HG03565 (cell line): ENCODE results near the gene TMEM80.
A peak's percentile ranks its signal among the peaks of the same experiment; 100 is the strongest.
"Not testable (repeated sequence)": the region's sequence is repeated elsewhere in the genome, so short reads cannot be mapped to it uniquely, and the experiment has no call there.

Experiments
- ATAC-seq: cut with Tn5 transposase; IDR thresholded peaks from one replicate; pipeline ENCODE4 v1.9.1; 2021; ENCODE audit warnings: mild to moderate bottlenecking, moderate library complexity; ENCODE audit not compliant: unreplicated experiment

The TMEM80 gene

DNA sequence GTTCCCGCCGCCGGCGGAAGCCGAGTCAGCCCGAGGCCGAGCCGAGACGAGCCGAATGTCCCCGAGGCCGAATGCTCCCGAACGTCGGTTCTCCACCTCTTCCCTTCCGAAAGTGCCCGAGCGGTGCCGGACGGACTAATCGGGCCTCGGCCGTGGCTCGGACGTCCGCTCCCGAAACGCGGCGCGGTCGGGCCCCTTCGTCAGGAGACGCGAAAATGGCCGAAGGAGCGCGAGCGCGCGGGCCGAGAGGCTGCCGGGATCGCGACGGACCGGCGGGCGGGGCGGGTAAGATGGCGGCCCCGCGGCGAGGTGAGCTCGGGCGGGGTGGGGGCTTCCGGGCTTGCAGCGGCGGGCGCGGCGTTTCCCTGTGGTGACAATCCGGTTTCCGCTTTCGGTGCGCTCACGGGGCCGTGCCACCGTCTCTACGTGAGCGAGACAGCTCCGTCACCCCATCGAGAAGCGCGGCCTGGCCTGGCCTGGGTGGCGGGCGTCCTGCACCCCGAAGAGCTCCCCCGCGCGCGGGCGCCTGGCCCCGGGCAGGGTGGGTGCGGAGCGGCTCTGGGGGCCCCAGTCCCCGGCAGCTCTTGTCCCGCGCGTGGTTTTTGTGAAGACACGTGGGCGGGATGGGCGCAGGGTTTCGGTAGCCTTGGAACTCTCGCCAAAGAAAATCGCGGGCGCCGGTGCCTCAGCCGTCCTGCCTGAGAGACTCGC lies at the start of gene TMEM80:
TMEM80 (plus strand) TSS at position 279 of the 711 bp plus-strand sequence; CDS start at position 291, 12 bp downstream.
- peak; percentile 55 for ATAC-seq

GRCh38 chr11:646214-646613 lies 49.4 kb upstream of the TMEM80 start:
- ATAC-seq: no peak

- ATAC-seq: not testable (repeated sequence)
These were observed 47.9 kb upstream of the TMEM80 start for GRCh38 chr11:647672-648158.

GRCh38 chr11:650482-650881 lies 45.1 kb upstream of the TMEM80 start:
- no peak for ATAC-seq

DNA sequence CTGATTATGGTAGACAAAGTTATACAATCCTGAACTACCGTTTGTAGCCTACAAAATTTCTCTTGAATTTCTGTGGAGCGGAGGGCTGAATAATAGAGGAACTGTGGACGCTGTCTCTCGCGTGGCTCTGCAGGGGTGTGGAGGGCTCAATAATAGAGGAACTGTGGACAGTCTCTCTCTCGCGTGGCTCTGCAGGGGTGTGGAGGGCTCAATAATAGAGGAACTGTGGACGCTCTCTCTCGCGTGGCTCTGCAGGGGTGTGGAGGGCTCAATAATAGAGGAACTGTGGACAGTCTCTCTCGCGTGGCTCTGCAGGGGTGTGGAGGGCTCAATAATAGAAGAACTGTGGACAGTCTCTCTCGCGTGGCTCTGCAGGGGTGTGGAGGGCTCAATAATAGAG lies 42.5 kb upstream of the TMEM80 start:
- not testable (repeated sequence) for ATAC-seq

GRCh38 chr11:653837-654236 lies 41.8 kb upstream of the TMEM80 start:
- no peak for ATAC-seq

- ATAC-seq: not testable (repeated sequence)
These were observed 41.2 kb upstream of the TMEM80 start for GRCh38 chr11:654444-654843.

DNA sequence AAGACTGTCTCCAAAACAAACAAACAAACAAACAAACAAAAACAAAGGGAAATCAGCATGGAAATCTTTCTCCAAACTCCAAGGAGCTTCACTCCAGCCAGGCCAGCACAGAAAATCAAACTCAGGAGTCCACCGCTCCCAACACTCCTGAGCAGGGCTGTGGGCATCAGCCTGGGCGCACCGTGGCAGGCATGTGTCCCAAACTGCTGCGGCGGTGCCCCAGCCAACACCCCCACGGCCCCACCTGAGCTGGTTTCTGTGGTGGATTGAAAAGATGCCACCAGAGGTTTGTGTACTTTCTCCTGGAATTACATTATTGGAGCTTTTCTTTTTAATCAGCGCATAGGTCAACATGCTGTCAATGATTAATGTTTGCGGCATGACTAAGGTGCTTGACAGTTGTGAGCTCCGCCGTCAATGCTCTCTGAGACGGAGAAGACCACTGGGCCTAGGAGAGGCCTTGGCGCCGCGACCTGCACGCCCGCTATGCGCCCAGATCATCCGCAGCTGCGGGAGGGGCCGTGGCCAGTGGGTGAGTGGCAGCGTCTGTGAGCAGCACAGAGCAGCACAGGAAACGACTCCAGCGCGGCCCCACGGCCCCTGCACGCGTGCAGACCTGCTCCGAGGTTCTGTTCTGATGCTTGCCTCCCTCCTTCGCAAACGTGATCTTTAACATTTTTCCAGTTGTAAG lies 40.4 kb upstream of the TMEM80 start:
- no peak for ATAC-seq

- ATAC-seq: no peak
These were observed 39.2 kb upstream of the TMEM80 start for GRCh38 chr11:656426-656825.

DNA sequence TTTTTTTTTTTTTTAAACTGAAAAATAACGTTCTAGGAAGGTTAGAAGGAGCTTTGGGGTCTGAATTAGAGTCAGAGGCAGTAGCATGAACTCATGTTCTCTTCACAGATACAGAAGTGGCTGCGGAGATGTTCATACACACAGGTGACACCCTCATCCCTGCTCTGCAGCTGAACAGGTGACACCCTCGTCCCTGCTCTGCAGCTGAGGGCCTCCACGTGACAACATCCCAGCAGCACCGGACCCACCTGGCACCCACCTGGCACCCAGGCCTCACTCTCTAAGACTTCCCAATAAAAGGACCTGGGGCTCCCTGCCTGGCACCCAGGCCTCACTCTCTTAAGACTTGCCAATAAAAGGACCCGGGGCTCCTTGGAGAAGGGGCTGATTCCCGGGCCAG lies 38.8 kb upstream of the TMEM80 start:
- no peak for ATAC-seq

DNA sequence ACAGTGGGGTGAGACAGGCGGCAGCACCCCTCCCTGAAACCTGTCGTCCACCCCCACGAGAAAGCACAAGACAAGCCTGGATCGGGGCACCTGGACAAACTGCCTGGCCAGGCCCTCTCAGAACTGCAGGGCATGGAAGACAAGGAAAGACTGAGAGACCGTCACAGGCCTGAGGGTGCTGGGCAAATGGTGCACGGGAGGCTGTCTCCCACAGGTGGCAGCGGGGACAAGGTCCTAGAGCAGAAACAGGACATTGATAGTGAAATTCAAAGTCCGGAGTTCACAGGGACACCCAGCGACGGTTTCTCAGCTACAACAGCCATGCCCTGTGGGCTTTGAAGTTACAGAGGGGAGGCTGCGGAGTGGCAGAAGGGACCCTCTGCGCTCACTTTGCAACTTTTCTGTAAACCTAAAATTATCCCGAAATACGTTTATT lies 37.9 kb upstream of the TMEM80 start:
- ATAC-seq: no peak

- ATAC-seq: no peak
These were observed 36.0 kb upstream of the TMEM80 start for GRCh38 chr11:659532-660085.

DNA sequence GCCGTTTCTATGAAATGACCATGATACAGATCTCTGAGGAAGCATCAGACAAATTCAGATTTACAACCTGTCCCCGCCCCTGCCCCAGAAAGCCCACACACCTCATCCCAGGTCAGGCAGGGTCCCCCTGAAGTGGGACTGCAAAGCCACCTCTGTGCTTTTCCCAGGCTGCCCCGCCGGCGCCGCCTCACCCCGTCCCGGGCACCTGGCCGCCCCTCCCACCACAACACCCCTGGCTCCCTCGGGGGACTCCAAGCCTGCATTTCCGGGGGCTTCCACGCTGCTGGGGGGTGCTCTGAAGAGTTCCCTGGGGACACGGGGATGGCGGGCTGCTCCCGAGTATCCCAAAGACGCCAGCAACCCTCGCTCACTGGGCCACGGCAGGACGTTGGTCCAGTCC lies 35.3 kb upstream of the TMEM80 start:
- ATAC-seq: no peak

DNA sequence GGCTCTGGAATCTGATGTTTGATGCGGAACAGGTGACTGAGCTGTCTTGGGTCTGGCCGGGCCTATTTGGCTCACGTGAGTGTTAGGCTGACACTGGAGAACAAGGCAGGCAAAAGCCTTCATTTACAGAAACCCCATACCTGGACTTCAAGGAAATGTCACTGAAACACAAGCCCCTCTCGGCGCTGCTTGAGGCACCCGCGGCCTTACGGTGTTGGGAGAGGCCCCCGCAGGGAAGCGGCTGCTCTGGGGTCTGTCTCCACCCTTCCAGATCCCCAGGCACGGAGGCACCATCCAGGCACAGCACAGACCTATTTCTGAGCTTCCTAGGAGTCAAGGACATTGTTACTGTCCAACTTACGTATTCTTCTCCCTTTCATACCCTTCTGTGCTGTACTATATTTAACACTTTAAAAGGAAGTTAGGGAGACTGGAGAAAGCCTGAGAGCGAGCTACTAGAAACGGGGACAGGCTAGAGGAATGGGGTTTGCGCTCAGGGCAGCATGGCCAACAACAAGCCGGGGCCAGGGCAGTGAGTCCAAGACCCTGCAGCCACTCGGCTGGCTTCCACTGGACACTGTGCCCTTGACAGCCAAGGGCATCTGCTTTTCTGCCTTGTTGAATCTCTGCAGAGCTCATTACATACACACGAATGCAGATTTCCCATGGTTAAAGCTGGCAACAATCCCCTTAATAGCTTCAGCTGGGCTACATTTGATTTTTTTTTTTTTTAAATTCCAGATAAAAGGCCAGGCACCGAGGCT lies 34.8 kb upstream of the TMEM80 start:
- ATAC-seq: no peak

- ATAC-seq: no peak
These were observed 32.8 kb upstream of the TMEM80 start for GRCh38 chr11:662689-663274.

DNA sequence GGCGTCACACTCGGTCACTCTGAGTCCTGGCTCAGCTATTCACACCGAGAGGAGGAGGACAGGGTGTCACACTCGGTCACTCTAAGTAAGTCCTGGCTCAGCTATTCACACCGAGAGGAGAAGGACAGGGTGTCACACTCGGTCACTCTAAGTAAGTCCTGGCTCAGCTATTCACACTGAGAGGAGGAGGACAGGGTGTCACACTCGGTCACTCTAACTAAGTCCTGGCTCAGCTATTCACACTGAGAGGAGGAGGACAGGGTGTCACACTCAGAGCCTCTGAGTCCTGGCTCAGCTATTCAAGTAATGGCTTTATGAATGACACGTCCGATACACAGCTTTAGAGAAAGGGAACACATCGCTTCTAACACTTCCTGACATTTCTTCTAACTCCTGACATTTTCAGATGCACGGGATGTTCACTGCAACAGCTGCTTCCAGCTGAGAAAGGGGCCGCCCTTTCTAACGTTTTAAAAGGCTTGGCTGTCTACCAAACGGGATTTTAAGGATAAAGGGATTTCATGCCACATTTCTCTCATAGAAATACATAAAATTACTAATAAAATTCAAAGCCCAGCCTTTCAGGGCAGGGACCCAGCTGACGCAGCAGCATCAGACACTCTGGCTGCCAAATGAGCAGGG lies 30.4 kb upstream of the TMEM80 start:
- ATAC-seq: no peak

- no peak for ATAC-seq
These were observed 29.8 kb upstream of the TMEM80 start for GRCh38 chr11:665704-666281.

- no peak for ATAC-seq
These were observed 21.8 kb upstream of the TMEM80 start for GRCh38 chr11:673866-674265.

- ATAC-seq: no peak
These were observed 21.2 kb upstream of the TMEM80 start for GRCh38 chr11:674406-674805.

DNA sequence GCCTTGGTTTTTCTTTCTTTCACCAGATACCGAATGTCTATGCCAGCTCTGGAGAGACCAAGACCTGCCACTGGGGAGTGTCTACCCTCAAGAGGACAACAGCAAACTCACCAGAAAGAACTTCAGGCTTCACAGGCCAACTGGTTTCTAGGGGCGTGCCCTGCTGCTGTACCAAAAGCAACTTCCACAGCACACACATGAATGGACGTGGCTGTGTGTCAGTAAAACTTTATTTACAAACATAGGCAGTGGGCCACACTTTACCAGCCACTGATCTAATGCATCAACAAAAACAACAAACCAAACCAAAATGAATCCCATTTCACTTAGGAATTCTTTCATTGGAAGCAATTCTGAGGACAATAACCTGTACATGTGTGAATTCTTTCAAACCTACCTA lies 17.3 kb upstream of the TMEM80 start:
- ATAC-seq: no peak
